SK-N-SH treated with all-trans-retinoic acid at 6 μM for 48 hours (cell line): ENCODE results near the gene SEMA4C.

ENCODE experiments used
- ATAC-seq: fragments of 200-7000 bp; cut with Tn5 transposase; 3 replicates; pipeline ENCODE4 v1.9.1; 2020; ENCODE audit warnings: mild to moderate bottlenecking, moderate library complexity
- ARNTL ChIP-seq: fragments of 450-650 bp; formaldehyde crosslinking; IDR thresholded peaks from 2 replicates; pipeline ENCODE4 v1.5.0; 2020; ENCODE audit warnings: low read depth, mild to moderate bottlenecking, moderate library complexity, borderline replicate concordance
- BACH2 ChIP-seq: fragments of 250-450 bp; sonication (Bioruptor Pico); IDR thresholded peaks from 2 replicates; pipeline ENCODE4 v1.9.0; 2021; ENCODE audit warnings: mild to moderate bottlenecking, borderline replicate concordance
- ESRRG ChIP-seq: fragments of 250-450 bp; sonication (Bioruptor Pico); IDR thresholded peaks from 2 replicates; pipeline ENCODE4 v1.6.1; 2021; ENCODE audit warnings: mild to moderate bottlenecking
- ISL1 ChIP-seq: fragments of 250-450 bp; sonication (Bioruptor Pico); IDR thresholded peaks from 2 replicates; pipeline ENCODE4 v2.1.2; 2022; ENCODE audit warnings: mild to moderate bottlenecking, moderate library complexity
- OSR1 ChIP-seq: fragments of 250-450 bp; sonication (Bioruptor Pico); IDR thresholded peaks from 2 replicates; pipeline ENCODE4 v1.8.0; 2022; ENCODE audit warnings: moderate library complexity, mild to moderate bottlenecking, inconsistent platforms
- PPARA ChIP-seq: fragments of 250-450 bp; sonication (Bioruptor Pico); IDR thresholded peaks from 2 replicates; pipeline ENCODE4 v1.5.0; 2020; ENCODE audit warnings: mild to moderate bottlenecking, borderline replicate concordance
- SNAI2 ChIP-seq: fragments of 250-450 bp; sonication (Bioruptor Pico); IDR thresholded peaks from 2 replicates; pipeline ENCODE4 v1.5.0; 2020; ENCODE audit warnings: mild to moderate bottlenecking, moderate library complexity
- TCF4 ChIP-seq: fragments of 250-450 bp; sonication (Bioruptor Pico); IDR thresholded peaks from 2 replicates; pipeline ENCODE4 v1.8.0; 2021; ENCODE audit warnings: mild to moderate bottlenecking, moderate library complexity, borderline replicate concordance
- TOX ChIP-seq: fragments of 250-450 bp; sonication (Bioruptor Pico); IDR thresholded peaks from 2 replicates; pipeline ENCODE4 v1.8.0; 2021; ENCODE audit warnings: mild to moderate bottlenecking, moderate library complexity, borderline replicate concordance
- ZC3H10 ChIP-seq: fragments of 250-450 bp; sonication (Bioruptor Pico); IDR thresholded peaks from 2 replicates; pipeline ENCODE4 v1.5.1; 2021; ENCODE audit warnings: mild to moderate bottlenecking, moderate library complexity
- ZFP30 ChIP-seq: fragments of 450-650 bp; formaldehyde crosslinking; IDR thresholded peaks from 2 replicates; pipeline ENCODE4 v1.5.0; 2022; ENCODE audit warnings: mild to moderate bottlenecking, moderate library complexity
- ZNF70 ChIP-seq: fragments of 450-650 bp; formaldehyde crosslinking; IDR thresholded peaks from 2 replicates; pipeline ENCODE4 v1.5.0; 2020; ENCODE audit warnings: mild to moderate bottlenecking, moderate library complexity
- ZNF8 ChIP-seq: fragments of 450-650 bp; formaldehyde crosslinking; IDR thresholded peaks from 2 replicates; pipeline ENCODE4 v1.5.0; 2020; ENCODE audit warnings: mild to moderate bottlenecking, moderate library complexity
- TF ChIP-seq, protein P1 (sequence below): fragments of 250-450 bp; sonication (Bioruptor Pico); IDR thresholded peaks from 2 replicates; pipeline ENCODE4 v1.5.1; 2020; ENCODE audit warnings: low read depth, mild to moderate bottlenecking, moderate library complexity
- TF ChIP-seq, protein P2 (sequence below): fragments of 250-450 bp; sonication (Bioruptor Pico); IDR thresholded peaks from 2 replicates; pipeline ENCODE4 v1.8.0; 2020; ENCODE audit warnings: mild to moderate bottlenecking, moderate library complexity, borderline replicate concordance
- TF ChIP-seq, protein P3 (sequence below): fragments of 250-450 bp; sonication (Bioruptor Pico); IDR thresholded peaks from 2 replicates; pipeline ENCODE4 v1.5.1; 2021; ENCODE audit warnings: mild to moderate bottlenecking, moderate library complexity
- TF ChIP-seq, protein P4 (sequence below): fragments of 250-450 bp; sonication (Bioruptor Pico); IDR thresholded peaks from 2 replicates; pipeline ENCODE4 v1.5.0; 2020; ENCODE audit warnings: mild to moderate bottlenecking, moderate library complexity
- TF ChIP-seq, protein P5 (sequence below): fragments of 250-450 bp; sonication (Bioruptor Pico); IDR thresholded peaks from 2 replicates; pipeline ENCODE4 v1.8.0; 2021; ENCODE audit warnings: low read depth, mild to moderate bottlenecking, moderate library complexity, borderline replicate concordance

SEMA4C gene

DNA sequence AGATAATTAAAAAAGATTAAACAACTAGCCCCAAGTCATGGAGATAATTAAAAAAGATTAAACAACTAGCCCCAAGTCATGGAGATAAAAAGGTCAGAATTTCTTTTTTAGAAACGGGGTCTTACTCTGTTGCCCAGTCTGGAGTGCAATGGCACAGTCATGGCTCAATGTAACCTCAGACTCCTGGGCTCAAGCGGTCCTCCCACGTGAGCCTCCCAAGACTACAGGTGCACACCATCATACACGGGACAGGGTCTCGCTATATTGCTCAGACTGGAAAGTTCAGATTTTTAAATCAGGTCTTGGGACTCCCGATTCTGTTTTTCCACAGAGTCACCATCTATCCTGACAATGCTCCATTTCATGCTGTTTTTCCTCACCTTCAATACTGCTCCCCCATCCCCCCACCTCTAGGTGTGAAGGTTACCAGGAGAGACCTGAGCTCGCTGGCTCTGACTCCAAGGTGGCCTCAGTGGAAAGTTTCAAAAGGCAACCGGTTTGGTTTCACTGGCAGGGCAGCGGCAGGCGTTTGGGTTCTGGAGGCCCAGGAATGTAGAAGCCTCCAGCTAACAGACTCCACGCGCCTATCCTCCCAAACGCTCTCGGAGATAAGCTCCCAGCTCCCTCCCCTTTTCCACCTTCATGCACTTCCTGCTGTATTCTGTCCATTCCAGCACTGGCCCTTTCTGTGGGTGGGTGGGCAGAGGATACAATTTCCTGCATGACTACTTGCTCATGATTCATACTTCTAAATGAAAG lies 2.9 kb upstream of the SEMA4C start:
- TF ChIP-seq, protein P1, sequence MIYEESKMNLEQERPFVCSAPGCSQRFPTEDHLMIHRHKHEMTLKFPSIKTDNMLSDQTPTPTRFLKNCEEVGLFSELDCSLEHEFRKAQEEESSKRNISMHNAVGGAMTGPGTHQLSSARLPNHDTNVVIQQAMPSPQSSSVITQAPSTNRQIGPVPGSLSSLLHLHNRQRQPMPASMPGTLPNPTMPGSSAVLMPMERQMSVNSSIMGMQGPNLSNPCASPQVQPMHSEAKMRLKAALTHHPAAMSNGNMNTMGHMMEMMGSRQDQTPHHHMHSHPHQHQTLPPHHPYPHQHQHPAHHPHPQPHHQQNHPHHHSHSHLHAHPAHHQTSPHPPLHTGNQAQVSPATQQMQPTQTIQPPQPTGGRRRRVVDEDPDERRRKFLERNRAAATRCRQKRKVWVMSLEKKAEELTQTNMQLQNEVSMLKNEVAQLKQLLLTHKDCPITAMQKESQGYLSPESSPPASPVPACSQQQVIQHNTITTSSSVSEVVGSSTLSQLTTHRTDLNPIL (CRISPR knock-in tag) = no peak
- TF ChIP-seq SNAI2 (CRISPR knock-in tag) (no peak), ZC3H10 (CRISPR knock-in tag) (no peak), ISL1 (CRISPR knock-in tag) (no peak), ZFP30 (CRISPR knock-in tag) (no peak), OSR1 (CRISPR knock-in tag) (no peak), ARNTL (no peak), ZNF70 (CRISPR knock-in tag) (no peak)
- TF ChIP-seq, protein P2, sequence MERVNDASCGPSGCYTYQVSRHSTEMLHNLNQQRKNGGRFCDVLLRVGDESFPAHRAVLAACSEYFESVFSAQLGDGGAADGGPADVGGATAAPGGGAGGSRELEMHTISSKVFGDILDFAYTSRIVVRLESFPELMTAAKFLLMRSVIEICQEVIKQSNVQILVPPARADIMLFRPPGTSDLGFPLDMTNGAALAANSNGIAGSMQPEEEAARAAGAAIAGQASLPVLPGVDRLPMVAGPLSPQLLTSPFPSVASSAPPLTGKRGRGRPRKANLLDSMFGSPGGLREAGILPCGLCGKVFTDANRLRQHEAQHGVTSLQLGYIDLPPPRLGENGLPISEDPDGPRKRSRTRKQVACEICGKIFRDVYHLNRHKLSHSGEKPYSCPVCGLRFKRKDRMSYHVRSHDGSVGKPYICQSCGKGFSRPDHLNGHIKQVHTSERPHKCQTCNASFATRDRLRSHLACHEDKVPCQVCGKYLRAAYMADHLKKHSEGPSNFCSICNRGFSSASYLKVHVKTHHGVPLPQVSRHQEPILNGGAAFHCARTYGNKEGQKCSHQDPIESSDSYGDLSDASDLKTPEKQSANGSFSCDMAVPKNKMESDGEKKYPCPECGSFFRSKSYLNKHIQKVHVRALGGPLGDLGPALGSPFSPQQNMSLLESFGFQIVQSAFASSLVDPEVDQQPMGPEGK (CRISPR knock-in tag) = no peak
- TF ChIP-seq, protein P3, sequence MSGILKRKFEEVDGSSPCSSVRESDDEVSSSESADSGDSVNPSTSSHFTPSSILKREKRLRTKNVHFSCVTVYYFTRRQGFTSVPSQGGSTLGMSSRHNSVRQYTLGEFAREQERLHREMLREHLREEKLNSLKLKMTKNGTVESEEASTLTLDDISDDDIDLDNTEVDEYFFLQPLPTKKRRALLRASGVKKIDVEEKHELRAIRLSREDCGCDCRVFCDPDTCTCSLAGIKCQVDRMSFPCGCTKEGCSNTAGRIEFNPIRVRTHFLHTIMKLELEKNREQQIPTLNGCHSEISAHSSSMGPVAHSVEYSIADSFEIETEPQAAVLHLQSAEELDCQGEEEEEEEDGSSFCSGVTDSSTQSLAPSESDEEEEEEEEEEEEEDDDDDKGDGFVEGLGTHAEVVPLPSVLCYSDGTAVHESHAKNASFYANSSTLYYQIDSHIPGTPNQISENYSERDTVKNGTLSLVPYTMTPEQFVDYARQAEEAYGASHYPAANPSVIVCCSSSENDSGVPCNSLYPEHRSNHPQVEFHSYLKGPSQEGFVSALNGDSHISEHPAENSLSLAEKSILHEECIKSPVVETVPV = no peak
- TF ChIP-seq, protein P4, sequence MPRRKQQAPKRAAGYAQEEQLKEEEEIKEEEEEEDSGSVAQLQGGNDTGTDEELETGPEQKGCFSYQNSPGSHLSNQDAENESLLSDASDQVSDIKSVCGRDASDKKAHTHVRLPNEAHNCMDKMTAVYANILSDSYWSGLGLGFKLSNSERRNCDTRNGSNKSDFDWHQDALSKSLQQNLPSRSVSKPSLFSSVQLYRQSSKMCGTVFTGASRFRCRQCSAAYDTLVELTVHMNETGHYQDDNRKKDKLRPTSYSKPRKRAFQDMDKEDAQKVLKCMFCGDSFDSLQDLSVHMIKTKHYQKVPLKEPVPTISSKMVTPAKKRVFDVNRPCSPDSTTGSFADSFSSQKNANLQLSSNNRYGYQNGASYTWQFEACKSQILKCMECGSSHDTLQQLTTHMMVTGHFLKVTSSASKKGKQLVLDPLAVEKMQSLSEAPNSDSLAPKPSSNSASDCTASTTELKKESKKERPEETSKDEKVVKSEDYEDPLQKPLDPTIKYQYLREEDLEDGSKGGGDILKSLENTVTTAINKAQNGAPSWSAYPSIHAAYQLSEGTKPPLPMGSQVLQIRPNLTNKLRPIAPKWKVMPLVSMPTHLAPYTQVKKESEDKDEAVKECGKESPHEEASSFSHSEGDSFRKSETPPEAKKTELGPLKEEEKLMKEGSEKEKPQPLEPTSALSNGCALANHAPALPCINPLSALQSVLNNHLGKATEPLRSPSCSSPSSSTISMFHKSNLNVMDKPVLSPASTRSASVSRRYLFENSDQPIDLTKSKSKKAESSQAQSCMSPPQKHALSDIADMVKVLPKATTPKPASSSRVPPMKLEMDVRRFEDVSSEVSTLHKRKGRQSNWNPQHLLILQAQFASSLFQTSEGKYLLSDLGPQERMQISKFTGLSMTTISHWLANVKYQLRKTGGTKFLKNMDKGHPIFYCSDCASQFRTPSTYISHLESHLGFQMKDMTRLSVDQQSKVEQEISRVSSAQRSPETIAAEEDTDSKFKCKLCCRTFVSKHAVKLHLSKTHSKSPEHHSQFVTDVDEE = no peak
- no peak for ATAC-seq

DNA sequence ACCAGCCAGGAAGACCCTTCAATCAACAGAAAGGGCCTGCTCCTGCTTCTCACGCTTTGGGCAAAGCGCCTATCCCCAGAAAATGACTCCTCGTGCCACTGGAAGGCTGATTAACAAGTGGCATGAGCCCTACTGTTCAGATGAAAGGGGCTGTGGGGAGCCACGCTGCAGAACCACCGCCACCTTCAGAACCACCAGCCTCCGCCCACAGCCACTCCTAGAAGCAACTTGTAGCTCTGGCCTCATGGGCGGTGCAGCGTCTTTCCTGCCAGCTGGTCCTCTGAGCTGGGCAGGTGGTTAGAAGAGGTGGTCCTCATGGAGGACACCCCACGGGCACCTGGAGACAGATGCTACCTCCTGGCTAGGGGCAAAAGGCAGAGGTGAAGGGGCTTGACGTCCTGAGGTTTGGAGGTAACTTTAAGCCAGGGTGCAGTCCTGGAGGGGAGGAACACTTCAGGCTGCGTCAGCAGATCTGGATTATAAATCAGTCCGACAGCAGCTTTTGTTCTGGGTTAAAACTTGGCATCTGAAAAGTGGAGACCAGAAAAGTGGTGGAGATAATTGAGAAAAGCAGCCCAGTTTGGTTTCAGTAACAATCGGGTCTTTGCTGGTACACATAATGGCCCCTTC lies 861 bp upstream of the SEMA4C start:
- TF ChIP-seq ESRRG (CRISPR knock-in tag) = no peak
- no peak for TF ChIP-seq ZFP30 (CRISPR knock-in tag)
- TF ChIP-seq TOX (CRISPR knock-in tag) = no peak
- TF ChIP-seq TCF4 (CRISPR knock-in tag) = no peak
- no peak for TF ChIP-seq ZNF8
- TF ChIP-seq, protein P1 (CRISPR knock-in tag) = no peak
- no peak for TF ChIP-seq BACH2 (CRISPR knock-in tag)
- TF ChIP-seq ISL1 (CRISPR knock-in tag) = no peak
- no peak for TF ChIP-seq PPARA (CRISPR knock-in tag)
- TF ChIP-seq, protein P5, sequence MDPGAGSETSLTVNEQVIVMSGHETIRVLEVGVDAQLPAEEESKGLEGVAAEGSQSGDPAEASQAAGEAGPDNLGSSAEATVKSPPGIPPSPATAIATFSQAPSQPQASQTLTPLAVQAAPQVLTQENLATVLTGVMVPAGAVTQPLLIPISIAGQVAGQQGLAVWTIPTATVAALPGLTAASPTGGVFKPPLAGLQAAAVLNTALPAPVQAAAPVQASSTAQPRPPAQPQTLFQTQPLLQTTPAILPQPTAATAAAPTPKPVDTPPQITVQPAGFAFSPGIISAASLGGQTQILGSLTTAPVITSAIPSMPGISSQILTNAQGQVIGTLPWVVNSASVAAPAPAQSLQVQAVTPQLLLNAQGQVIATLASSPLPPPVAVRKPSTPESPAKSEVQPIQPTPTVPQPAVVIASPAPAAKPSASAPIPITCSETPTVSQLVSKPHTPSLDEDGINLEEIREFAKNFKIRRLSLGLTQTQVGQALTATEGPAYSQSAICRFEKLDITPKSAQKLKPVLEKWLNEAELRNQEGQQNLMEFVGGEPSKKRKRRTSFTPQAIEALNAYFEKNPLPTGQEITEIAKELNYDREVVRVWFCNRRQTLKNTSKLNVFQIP (CRISPR knock-in tag) = no peak
- TF ChIP-seq, protein P2 (CRISPR knock-in tag) = no peak
- no peak for ATAC-seq
